Omental fat pad (tissue), 4 donors: Measurements from ENCODE around the gene BACE2. TPM values are rescaled to one million over a fixed set of nuclear protein-coding genes. Genes with fewer than 3 reads are reported as not detected.

Experiments used
- ATAC-seq: fragments of 150-250 bp; one replicate; pipeline ENCODE4 v1.9.1; 2016; ENCODE audit warnings: mild to moderate bottlenecking, moderate library complexity; ENCODE audit not compliant: low FRiP score
- DNase-seq: peaks from one replicate; pipeline ENCODE4 v3.0.0-alpha.2; 2019; ENCODE audit warnings: low spot score
- CTCF ChIP-seq, 3 donors: fragments of 450-650 bp; IDR thresholded peaks; one replicate each; pipeline ENCODE4 v1.5.1; 2016 to 2017; ENCODE audit warnings: antibody characterized with exemption in 3 of 3, mild to moderate bottlenecking in 3 of 3, moderate library complexity in 2 of 3
- total RNA-seq, 4 donors: library from RNA; depleted of rRNA; stranded (reverse); fragments of >200 nt; gene quantifications; one replicate each; pipeline ENCODE4 v1.1.0, GENCODE V29; 2016

BACE2 gene
- total RNA-seq, 4 donors from 2014 or later, result 23.5 to 39.3 (median 37.0) TPM

- DNase-seq (no peak), ATAC-seq (no peak)
- TF ChIP-seq CTCF (IDR thresholded peaks at IDR 0.05), result no peak
Observed at GRCh38 chr21:41199588-41199987, 31.6 kb downstream of the BACE2 start.

GRCh38 chr21:41201385-41201784 is 33.4 kb downstream of the BACE2 start:
- ATAC-seq (no peak), DNase-seq (no peak)
- TF ChIP-seq CTCF (IDR thresholded peaks at IDR 0.05), result no peak

- ATAC-seq (no peak), DNase-seq (no peak)
- TF ChIP-seq CTCF (IDR thresholded peaks at IDR 0.05), result no peak
Observed at GRCh38 chr21:41204736-41205135, 36.8 kb downstream of the BACE2 start.

GRCh38 chr21:41207401-41208375 is 39.7 kb downstream of the BACE2 start:
- no peak for TF ChIP-seq CTCF (IDR thresholded peaks at IDR 0.05)
- peak; percentile 32 for ATAC-seq
- DNase-seq, result peak; percentile 31

- TF ChIP-seq CTCF (IDR thresholded peaks at IDR 0.05), result no peak
- DNase-seq (no peak), ATAC-seq (no peak)
Observed at GRCh38 chr21:41208376-41208763, 40.4 kb downstream of the BACE2 start.

- TF ChIP-seq CTCF (IDR thresholded peaks at IDR 0.05), result no peak
- ATAC-seq (no peak), DNase-seq (no peak)
Observed at GRCh38 chr21:41209016-41209619, 41.2 kb downstream of the BACE2 start.
